GM23338 (cell line): ENCODE data around the gene AQP12B.
"Not testable (repeated sequence)": the region's sequence is repeated elsewhere in the genome, so short reads cannot be mapped to it uniquely, and the experiment has no call there.

ENCODE experiments used
- CREB1 ChIP-seq: fragments of 250-450 bp; sonication (Bioruptor Pico); IDR thresholded peaks from 2 replicates; pipeline ENCODE4 v1.5.0; 2020; ENCODE audit warnings: low read depth, mild to moderate bottlenecking, moderate library complexity
- EZH2 ChIP-seq: fragments of 200-600 bp; sonication (generic); IDR thresholded peaks from one replicate; pipeline ENCODE4 v1.8.0; 2017; ENCODE audit warnings: antibody characterized with exemption, mild to moderate bottlenecking, low read depth; ENCODE audit not compliant: unreplicated experiment
- EZH2phosphoT487 ChIP-seq: fragments of 200-600 bp; sonication (generic); IDR thresholded peaks from one replicate; pipeline ENCODE4 v1.8.1; 2018; ENCODE audit warnings: antibody characterized with exemption; ENCODE audit not compliant: unreplicated experiment
- JUNB ChIP-seq: IDR thresholded peaks from one replicate; pipeline ENCODE4 v1.6.1; 2016; ENCODE audit warnings: antibody characterized with exemption; ENCODE audit not compliant: unreplicated experiment
- NANOG ChIP-seq: IDR thresholded peaks from 2 replicates; pipeline ENCODE4 v1.6.1; 2016; ENCODE audit warnings: antibody characterized with exemption, borderline replicate concordance
- POLR2AphosphoS5 ChIP-seq: IDR thresholded peaks from 2 replicates; pipeline ENCODE4 v1.6.1; 2016; ENCODE audit warnings: antibody characterized with exemption, low read depth
- STAT1 ChIP-seq: IDR thresholded peaks from one replicate; pipeline ENCODE4 v1.6.1; 2016; ENCODE audit warnings: antibody characterized with exemption; ENCODE audit not compliant: unreplicated experiment
- ZNF114 ChIP-seq: fragments of 250-450 bp; sonication (Bioruptor Pico); IDR thresholded peaks from 2 replicates; pipeline ENCODE4 v1.5.0; 2020; ENCODE audit warnings: mild to moderate bottlenecking, moderate library complexity
- ZNF331 ChIP-seq: fragments of 250-450 bp; sonication (Bioruptor Pico); IDR thresholded peaks from 2 replicates; pipeline ENCODE4 v1.5.0; 2020; ENCODE audit warnings: low read depth, mild to moderate bottlenecking, moderate library complexity
- TF ChIP-seq, protein P1 (sequence below), 2 experiments: fragments of 200-600 bp in 1 of 2; sonication (generic) in 1 of 2; conservative IDR thresholded peaks; 2 replicates each; pipeline versions ENCODE4 v1.5.1 to v1.6.1; 2016 to 2017; ENCODE audit warnings: antibody characterized with exemption in 2 of 2, low read depth in 2 of 2, mild to moderate bottlenecking in 2 of 2, moderate library complexity in 1 of 2
- TF ChIP-seq, protein P2 (sequence below): IDR thresholded peaks from one replicate; pipeline ENCODE4 v1.6.1; 2018; ENCODE audit warnings: antibody characterized with exemption; ENCODE audit not compliant: unreplicated experiment
- TF ChIP-seq, protein P3 (sequence below): IDR thresholded peaks from 2 replicates; pipeline ENCODE4 v1.6.1; 2016; ENCODE audit warnings: antibody characterized with exemption
- TF ChIP-seq, protein P4 (sequence below): fragments of 250-450 bp; sonication (Bioruptor Pico); IDR thresholded peaks from 2 replicates; pipeline ENCODE4 v1.5.0; 2020; ENCODE audit warnings: mild to moderate bottlenecking, moderate library complexity

DNA sequence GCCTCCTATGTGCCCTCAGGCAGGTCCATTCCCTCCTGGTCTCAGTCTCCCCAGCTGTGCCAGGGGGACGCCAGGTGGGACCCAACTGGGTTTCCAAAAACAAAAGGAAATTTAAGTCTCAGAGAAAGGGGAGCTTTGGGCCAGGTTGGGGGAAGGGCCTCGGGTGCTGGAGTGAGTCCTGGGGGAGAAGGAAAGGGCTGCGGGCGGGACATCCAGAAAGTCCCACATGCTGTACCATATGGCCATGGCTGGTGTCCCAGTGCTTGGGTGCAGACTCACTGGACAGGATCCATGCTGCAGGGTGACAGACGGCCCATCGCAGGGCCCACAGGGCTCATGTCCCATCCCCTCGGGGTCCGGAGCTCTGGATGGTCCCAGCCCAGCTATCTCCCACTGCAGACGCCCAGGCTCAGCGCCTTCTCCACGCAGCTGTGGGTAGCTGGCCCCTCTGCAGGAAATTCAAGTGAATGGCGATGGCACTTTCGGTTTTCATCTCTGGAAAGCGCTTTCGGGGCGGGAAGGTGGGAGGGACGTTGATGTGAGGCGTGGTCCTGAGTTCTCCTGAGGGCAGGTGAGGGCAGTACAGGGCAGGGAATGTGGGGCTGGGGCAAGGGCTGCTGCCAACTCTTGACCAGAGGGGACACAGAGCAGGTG lies 7.9 kb upstream of the AQP12B start:
- TF ChIP-seq, protein P1, sequence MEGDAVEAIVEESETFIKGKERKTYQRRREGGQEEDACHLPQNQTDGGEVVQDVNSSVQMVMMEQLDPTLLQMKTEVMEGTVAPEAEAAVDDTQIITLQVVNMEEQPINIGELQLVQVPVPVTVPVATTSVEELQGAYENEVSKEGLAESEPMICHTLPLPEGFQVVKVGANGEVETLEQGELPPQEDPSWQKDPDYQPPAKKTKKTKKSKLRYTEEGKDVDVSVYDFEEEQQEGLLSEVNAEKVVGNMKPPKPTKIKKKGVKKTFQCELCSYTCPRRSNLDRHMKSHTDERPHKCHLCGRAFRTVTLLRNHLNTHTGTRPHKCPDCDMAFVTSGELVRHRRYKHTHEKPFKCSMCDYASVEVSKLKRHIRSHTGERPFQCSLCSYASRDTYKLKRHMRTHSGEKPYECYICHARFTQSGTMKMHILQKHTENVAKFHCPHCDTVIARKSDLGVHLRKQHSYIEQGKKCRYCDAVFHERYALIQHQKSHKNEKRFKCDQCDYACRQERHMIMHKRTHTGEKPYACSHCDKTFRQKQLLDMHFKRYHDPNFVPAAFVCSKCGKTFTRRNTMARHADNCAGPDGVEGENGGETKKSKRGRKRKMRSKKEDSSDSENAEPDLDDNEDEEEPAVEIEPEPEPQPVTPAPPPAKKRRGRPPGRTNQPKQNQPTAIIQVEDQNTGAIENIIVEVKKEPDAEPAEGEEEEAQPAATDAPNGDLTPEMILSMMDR (conservative IDR thresholded peaks at IDR 0.05; ENCODE audit: low read depth in 2 of 2): not testable (repeated sequence)
- not testable (repeated sequence) for TF ChIP-seq EZH2phosphoT487; EZH2; POLR2AphosphoS5; ZNF331 (CRISPR knock-in tag); NANOG; JUNB; CREB1 (CRISPR knock-in tag); ZNF114; STAT1
- TF ChIP-seq, protein P2, sequence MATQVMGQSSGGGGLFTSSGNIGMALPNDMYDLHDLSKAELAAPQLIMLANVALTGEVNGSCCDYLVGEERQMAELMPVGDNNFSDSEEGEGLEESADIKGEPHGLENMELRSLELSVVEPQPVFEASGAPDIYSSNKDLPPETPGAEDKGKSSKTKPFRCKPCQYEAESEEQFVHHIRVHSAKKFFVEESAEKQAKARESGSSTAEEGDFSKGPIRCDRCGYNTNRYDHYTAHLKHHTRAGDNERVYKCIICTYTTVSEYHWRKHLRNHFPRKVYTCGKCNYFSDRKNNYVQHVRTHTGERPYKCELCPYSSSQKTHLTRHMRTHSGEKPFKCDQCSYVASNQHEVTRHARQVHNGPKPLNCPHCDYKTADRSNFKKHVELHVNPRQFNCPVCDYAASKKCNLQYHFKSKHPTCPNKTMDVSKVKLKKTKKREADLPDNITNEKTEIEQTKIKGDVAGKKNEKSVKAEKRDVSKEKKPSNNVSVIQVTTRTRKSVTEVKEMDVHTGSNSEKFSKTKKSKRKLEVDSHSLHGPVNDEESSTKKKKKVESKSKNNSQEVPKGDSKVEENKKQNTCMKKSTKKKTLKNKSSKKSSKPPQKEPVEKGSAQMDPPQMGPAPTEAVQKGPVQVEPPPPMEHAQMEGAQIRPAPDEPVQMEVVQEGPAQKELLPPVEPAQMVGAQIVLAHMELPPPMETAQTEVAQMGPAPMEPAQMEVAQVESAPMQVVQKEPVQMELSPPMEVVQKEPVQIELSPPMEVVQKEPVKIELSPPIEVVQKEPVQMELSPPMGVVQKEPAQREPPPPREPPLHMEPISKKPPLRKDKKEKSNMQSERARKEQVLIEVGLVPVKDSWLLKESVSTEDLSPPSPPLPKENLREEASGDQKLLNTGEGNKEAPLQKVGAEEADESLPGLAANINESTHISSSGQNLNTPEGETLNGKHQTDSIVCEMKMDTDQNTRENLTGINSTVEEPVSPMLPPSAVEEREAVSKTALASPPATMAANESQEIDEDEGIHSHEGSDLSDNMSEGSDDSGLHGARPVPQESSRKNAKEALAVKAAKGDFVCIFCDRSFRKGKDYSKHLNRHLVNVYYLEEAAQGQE: not testable (repeated sequence)
- TF ChIP-seq, protein P3, sequence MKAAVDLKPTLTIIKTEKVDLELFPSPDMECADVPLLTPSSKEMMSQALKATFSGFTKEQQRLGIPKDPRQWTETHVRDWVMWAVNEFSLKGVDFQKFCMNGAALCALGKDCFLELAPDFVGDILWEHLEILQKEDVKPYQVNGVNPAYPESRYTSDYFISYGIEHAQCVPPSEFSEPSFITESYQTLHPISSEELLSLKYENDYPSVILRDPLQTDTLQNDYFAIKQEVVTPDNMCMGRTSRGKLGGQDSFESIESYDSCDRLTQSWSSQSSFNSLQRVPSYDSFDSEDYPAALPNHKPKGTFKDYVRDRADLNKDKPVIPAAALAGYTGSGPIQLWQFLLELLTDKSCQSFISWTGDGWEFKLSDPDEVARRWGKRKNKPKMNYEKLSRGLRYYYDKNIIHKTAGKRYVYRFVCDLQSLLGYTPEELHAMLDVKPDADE: not testable (repeated sequence)
- TF ChIP-seq, protein P4, sequence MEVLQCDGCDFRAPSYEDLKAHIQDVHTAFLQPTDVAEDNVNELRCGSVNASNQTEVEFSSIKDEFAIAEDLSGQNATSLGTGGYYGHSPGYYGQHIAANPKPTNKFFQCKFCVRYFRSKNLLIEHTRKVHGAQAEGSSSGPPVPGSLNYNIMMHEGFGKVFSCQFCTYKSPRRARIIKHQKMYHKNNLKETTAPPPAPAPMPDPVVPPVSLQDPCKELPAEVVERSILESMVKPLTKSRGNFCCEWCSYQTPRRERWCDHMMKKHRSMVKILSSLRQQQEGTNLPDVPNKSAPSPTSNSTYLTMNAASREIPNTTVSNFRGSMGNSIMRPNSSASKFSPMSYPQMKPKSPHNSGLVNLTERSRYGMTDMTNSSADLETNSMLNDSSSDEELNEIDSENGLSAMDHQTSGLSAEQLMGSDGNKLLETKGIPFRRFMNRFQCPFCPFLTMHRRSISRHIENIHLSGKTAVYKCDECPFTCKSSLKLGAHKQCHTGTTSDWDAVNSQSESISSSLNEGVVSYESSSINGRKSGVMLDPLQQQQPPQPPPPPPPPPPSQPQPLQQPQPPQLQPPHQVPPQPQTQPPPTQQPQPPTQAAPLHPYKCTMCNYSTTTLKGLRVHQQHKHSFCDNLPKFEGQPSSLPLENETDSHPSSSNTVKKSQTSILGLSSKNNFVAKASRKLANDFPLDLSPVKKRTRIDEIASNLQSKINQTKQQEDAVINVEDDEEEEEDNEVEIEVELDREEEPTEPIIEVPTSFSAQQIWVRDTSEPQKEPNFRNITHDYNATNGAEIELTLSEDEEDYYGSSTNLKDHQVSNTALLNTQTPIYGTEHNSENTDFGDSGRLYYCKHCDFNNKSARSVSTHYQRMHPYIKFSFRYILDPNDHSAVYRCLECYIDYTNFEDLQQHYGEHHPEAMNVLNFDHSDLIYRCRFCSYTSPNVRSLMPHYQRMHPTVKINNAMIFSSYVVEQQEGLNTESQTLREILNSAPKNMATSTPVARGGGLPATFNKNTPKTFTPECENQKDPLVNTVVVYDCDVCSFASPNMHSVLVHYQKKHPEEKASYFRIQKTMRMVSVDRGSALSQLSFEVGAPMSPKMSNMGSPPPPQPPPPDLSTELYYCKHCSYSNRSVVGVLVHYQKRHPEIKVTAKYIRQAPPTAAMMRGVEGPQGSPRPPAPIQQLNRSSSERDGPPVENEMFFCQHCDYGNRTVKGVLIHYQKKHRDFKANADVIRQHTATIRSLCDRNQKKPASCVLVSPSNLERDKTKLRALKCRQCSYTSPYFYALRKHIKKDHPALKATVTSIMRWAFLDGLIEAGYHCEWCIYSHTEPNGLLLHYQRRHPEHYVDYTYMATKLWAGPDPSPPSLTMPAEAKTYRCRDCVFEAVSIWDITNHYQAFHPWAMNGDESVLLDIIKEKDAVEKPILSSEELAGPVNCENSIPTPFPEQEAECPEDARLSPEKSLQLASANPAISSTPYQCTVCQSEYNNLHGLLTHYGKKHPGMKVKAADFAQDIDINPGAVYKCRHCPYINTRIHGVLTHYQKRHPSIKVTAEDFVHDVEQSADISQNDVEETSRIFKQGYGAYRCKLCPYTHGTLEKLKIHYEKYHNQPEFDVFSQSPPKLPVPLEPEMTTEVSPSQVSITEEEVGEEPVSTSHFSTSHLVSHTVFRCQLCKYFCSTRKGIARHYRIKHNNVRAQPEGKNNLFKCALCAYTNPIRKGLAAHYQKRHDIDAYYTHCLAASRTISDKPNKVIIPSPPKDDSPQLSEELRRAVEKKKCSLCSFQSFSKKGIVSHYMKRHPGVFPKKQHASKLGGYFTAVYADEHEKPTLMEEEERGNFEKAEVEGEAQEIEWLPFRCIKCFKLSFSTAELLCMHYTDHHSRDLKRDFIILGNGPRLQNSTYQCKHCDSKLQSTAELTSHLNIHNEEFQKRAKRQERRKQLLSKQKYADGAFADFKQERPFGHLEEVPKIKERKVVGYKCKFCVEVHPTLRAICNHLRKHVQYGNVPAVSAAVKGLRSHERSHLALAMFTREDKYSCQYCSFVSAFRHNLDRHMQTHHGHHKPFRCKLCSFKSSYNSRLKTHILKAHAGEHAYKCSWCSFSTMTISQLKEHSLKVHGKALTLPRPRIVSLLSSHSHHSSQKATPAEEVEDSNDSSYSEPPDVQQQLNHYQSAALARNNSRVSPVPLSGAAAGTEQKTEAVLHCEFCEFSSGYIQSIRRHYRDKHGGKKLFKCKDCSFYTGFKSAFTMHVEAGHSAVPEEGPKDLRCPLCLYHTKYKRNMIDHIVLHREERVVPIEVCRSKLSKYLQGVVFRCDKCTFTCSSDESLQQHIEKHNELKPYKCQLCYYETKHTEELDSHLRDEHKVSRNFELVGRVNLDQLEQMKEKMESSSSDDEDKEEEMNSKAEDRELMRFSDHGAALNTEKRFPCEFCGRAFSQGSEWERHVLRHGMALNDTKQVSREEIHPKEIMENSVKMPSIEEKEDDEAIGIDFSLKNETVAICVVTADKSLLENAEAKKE: not testable (repeated sequence)
